Glomerular visceral epithelial cell (primary cell): Measurements from ENCODE around the gene MSTN.
A peak's percentile ranks its signal among the peaks of the same experiment; 100 is the strongest.

Experiments
- DNase-seq: peaks from one replicate; pipeline ENCODE4 v3.0.0-alpha.2; 2016; ENCODE audit errors: extremely low spot score

The MSTN gene

DNA sequence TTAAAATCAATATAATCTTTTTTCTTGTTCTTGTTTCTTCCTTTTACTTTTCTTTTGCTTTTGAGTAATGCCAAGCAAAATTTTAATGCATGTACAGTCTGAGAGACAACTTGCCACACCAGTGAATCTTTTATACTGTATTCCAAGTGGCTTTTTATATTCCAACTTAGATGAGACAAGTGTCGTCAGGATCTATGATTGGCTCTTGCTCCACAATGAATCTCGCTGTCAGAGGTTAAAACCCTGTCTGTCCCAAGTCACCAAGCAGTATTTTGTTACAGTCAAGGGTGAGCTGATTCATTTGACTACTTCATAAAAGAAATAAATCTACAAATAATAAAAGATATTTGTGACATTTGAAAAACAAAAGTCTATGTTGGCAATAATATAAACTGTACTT is at the start of gene MSTN:
Gene MSTN (minus strand): TSS at position 129 of the 400 bp plus-strand sequence. CDS start 133 bp downstream, outside the sequence.
- DNase-seq: no peak

DNA sequence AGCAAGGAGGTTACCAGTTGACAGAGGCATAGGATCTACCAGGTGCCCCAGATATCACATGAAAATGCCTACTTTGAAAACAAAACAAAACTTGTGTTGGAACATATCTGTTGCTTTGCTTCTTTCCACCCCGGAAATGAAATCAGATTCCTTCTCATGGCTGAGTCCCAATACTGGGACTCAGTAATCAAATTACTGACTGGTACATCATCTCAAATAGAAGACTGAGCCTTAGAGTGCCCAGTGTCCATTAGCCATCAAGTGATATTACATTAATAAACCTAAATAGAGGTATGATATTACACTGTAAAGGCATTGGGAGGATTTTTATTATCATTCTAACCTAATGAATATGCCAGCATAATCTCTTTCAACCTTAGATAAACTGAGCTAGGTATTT is 48.6 kb upstream of the MSTN start:
- no peak for DNase-seq

DNA sequence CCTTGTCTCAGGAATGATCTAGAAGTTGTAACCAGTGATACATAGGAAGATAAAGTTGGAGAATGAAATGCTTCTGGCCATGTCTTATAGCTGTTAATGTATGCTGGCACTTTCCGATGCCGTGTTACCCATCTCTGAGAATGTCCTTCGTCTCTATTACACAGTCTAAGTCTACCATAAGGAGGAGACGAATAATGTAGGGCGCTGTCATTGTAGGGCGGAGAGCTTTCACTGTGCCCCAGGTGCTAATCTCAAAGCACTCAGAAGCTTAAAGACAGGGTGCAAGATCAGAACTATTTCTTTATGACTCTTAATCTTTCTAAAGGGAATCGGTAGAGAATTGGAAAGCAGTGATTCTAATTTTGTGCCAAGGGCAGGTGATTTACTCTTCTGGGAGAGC is 48.2 kb upstream of the MSTN start:
- DNase-seq: no peak

DNA sequence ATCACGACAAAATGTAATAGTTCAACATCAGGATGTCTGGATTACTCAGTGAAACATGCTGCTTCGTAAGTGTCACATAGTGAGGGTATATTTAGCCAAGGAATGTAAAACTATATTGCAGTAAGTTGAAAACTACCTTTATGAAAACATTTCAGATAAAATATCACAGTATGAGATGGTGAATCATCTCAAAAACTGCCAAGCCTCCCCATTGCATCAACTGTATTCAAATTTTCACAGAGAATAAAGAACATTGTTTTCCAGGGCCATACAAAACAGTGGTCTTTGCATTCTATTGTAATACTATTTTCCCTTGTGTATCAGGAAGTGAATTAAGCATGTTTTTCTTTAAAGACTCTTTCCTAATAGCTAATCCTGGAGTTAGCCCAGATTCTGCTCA is 47.6 kb upstream of the MSTN start:
- DNase-seq: no peak

DNA sequence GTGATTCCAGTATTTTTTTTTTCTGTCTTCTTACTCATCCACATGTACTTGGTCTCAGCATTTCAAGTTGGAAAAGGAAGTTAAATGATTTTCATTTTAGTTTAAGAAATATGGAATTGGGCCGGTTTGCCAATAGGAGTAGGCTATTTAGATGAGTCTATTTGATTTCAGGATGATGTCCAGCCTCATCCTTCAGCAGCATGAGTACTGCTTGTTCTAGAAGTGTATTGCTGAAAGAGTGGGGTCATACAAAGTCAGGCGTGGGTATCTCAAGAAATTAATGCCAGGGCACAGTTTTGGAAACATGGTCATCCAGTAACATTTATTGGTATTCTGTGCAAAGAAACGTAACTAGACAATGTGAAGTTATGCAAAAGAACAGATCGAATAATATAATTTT is 44.9 kb upstream of the MSTN start:
- DNase-seq: no peak

DNA sequence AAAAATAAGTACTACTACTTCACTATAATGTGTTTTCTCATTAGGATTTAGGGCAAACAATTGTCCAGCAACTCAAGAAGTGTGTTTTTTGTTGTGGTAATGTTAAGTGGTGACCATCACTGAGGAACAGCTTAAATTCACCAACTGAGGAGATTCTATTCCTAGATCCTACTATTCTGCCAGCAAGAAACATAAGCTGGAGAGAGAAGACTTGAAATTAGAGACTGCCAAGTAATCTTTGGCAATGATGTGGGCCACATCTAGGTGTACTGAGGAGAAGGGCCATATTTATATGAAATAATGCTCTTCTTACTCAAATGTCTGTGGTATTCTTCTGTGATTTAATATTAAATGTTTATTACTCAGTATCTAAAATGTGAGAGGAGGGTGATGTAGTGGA is 44.3 kb upstream of the MSTN start:
- DNase-seq: no peak

DNA sequence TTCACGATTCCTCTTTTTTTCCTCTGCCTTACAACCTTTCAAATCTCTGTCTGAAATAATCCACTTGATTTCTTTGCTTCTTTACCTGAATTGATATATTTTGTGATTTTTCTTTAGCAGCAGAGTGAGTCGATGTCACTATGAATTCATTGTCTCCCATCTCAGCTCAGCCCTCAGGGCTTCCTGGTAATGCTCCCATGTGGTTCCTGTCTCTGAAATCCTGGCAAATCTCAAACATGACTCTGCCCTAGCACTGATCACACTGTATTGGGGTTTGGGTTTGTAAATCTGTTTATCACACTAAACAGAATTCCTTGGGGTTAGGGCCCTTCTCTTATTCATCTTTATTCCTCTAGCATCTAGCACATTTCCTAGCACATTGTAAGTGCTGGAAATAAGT is 43.0 kb upstream of the MSTN start:
- no peak for DNase-seq

DNA sequence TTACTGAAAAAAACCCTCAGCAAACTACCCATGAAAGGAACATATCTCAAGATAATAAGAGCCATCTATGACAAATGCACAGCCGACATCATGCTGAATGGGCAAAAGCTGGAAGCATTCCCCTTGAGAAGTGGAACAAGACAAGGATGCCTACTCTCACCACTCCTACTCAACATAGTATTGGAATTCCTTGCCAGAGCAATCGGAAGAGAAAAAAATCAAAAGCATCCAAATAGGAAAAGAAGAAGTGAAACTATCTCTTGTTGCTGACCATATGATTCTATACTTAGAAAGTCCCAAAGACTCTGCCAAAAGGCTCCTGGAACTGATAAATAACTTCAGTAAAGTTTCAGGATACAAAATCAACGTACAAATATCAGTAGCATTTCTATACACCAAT is 40.6 kb upstream of the MSTN start:
- no peak for DNase-seq

DNA sequence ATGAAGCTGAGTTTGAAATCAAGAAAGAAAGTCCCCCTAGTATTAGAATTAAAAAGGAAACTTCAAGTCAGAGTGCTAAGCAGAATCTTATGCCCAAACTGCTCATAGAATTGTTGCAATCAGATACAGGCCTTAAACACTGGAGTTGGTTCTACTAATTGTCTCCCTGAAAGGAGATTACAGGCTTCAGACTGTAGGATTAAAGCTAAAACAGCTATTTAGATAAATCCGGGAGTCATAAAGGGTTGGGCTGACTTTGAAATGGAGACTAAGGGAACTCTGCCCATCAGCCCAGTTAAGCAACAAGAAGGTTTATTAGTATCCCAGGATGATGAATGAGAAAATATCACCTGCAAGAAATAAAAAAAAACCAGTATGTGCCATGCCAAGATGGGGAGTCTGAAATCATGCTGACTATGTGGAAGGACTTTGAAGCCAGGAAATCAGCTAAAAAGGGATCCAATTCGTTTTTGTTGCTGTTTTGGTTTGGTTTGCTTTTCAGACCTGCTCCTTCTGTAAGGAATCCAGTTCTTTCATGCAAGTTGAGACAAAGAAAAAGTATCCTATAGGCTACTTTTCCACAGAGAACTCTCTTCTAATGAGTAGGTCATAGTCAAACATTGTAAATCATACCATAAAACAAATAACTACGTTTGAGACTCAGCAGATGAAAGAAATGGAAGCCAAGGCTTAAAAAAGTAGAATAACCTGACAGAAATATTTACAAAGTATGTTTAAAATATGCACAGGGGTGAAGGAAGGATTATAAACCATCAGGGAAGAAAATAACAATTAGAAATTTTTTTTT is 37.6 kb upstream of the MSTN start:
- no peak for DNase-seq

DNA sequence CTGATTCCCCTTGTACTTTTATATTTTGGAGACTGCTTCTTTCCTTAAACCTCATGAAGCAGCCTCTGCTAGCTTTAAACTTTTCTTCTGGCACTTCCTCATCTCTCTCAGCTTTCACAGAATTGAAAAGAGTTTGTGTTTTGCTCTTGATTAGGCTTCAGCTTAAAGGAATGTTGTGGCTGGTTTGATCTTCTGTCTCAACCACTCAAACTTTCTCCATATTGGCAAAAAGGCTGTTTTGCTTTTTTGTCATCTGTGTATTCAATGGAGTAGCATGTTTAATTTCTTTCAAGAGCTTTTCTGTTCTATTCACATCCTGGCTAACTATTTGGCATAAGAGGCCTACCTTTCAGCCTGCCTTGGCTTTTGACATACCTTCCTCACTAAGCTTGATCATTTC is 36.3 kb upstream of the MSTN start:
- DNase-seq: no peak

DNA sequence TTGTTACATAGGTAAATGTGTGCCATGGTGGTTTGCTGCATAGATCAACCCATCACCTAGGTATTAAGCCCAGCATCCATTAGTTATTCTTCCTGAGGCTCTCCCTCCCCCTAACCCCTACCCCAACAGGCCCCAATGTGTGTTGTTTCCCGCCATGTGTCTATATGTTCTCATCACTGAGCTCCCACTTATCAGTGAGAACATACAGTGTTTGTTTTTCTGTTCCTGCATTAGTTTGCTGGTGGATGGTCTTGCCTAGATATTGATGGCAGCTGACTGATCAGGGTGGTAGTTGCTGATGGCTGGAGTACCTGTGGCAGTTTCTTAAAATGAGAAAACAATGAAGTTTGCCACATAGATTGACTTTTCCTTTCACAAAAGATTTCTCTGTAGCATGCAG is 34.6 kb upstream of the MSTN start:
- DNase-seq: no peak

DNA sequence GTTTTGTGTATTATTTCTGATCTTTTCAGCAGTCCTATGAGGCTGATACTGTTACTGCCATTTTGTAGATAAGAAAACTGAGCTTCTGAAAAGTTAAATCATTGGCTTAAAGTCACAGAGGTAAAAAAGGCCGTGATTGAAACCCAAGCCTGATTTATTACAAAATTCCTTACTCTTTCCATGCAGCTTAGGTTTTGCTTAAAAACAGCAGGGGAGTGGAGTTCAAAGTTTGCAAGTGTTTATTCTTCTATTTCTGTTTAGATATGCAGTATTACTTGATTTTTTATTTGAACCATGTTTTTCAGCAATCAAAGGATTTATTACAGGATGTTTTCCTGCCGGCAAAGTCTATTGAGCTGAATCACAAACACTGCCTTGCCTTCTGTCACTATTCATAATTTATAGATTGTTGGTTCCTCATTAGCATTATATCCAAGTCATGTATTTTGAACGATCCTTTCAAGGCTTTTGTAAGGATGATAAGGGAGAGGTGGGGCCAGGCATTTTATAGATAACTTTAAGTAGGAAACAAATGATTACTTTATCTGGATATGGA is 31.9 kb upstream of the MSTN start:
- DNase-seq: no peak

DNA sequence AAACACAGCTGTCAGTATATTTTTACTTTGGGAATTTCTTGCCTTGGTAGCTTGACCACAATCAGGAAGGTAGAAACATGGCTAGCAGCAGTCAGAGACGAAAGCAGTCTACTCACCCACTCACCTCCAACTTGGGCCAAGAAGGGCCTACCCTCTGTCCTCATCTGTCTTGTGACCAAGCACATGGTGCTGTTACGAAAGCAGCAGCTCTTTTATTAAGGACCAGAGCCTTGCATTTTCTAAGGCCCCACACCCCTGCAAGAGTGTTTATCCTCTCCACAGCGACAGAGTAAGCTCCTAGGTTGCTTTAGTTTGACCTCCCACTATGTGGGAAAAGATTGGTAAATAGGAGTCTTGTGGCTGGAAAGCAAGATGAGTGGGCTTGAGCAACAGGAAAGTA is 31.3 kb upstream of the MSTN start:
- no peak for DNase-seq

DNA sequence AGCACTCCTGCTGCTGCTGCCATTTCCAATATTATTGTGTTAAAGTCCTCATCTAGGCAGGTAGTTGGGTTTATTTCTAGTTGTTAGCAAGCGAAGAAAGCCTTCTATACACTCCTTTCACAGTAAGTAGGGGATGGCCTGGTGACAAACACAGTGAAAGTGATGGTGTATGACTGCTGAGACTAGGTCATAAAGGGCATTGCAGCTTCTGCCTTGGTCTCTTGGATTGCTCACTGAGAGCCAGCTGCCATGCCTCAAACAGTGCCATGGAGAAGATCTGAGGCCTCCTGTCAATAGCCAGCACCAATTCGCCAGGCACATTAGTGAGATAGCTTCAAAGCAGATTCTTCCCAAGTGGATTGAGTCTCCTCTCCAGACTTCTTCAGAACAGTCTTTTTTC is 27.6 kb upstream of the MSTN start:
- DNase-seq: no peak

DNA sequence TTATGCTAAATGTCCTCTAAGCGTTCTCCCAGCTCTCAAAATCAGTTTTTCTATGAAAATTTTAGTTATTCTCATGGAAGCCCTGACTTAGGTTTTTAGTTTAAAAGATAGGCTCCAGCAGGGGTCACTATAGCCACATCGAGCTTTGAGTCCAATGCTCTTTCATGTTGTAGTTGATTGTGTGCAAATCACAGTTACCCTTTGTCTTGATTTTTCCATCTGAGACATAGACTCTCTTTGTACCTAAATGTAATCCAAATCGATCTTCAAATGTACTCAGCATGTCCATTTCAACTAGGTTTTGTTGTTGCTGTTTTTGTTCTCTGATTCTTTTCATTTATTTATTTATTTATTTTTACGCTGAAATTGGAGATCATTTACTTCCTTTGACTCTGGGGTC is 26.4 kb upstream of the MSTN start:
- DNase-seq: peak; percentile 70

DNA sequence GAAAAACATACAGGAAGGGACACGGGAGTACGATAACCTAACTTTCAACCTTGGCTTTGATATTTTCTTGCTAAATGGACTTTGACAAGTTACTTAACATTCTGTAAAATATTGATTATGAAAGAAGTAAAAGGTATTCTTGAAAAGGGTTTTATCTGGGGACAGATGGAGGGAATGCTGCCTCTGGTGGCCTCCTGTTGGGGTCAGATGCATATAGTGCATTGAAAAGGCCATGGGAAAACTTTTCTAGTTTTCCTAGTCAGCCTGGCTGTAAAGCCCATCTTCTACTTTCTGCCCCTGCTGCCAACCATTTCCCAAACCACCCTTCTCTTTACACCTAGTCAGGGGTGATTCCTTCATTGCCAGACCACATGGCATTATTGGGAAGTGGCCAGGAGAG is 22.2 kb upstream of the MSTN start:
- no peak for DNase-seq

DNA sequence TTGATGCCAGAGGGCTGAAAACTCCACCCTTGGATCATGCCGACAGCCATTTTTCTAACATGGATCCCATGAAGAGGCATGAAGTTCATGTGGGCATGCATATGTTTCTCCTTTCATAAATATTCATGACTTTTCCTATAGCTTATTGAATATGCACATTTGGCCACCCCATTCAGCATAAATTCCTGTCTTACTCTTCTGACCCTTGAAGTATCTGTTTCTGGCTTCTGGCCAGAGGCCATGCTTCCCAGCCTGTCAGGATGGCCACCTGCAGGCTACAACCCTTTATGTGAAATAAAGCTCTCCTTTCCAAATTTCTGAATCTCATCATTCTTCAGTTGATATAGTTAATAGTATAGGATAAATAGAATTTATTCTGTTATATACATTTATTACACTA is 19.6 kb upstream of the MSTN start:
- DNase-seq: no peak

DNA sequence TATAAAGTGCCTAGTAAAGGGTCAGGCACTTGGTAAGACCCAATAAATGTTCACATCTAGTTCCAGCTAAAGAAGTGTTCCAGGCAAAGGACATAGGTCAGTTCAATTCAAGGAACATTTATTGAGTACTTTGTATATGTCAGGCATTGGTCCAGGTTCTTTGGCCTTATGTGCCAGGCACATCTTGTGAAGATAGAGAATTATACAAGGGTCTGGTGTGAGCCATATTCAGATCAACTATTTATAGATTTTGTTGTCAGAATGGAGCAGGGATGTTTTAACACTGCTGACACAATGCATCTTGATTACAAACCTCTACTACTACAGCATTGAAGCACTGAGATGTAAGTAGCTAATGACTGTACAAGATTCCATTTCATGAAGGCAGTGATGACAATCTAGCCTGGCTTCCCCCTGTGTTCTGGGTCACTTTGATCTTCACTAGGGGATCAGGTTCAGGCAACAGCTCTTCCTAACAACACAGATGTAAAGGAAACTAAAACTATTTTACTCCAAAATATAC is 18.1 kb upstream of the MSTN start:
- DNase-seq: no peak

DNA sequence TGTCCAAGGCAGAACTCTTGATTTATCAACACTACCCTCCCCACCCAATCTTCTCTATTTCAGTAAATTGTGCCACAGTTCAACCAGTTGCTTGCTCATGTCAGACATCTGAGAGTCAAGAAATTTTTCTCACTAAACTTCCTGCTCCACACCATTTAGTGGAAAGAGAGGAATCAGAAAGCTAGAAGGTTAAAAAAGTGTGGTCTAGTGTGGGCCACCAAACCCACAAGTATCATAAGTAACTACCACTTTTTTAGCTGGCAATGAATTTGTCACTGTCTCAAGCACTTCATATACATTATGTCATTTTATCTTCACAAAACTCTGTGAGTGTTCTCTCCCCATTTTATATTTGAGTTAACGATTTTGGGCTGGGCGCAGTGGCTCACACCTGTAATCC is 16.6 kb upstream of the MSTN start:
- DNase-seq: no peak

DNA sequence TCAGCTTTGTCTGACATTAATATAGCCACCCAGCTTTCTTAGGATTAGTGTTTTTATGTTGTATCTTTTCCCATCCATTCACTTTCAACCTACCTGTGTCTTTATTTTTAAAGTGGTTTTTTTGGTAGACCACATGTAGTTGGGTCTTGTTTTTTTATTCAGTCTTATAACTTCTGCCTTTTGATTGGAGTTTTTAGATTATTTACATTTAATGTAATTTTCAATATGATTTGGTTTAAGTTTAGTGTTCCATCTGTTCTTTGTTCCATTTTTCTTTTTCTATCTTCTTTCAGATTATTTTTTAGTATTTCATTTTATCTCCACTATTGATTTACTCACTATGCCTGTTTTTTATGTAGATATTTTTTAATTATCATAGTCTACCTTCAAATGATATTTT is 13.1 kb upstream of the MSTN start:
- no peak for DNase-seq

DNA sequence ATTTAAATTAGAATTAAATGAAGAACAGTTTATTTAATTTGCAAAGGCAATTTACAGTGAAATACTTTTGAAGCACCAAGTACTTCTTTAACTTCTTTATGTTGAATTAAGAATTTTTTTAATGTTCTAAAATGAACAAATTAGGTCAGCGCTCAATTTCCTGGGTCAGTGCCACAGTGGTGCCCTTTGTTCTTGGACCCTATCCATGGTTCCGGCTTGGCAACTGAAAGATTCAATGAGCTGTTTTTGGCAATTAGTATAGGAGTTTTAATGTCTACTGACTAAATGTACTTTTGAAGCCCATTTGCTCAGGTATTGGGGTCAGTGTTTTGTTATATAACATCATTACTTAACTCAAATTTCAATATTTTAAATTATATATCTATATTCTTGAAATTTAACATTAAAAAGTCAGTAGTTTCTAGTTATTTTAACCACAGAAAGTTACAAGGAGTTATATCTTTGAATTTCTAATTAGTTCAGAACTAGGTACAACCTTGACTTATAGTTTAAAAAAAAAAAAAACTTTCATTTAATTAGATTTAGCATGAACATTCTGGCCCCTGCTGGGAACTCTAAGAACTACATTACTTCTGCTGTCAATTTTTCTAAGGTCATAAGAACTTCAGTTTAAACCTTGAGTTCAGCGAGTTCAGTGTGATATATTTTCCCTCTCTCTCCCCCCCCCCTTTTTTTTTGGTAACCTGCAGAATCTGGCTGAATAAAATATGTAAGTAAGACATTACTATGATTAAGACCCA is 7.6 kb upstream of the MSTN start:
- peak; percentile 78 for DNase-seq

DNA sequence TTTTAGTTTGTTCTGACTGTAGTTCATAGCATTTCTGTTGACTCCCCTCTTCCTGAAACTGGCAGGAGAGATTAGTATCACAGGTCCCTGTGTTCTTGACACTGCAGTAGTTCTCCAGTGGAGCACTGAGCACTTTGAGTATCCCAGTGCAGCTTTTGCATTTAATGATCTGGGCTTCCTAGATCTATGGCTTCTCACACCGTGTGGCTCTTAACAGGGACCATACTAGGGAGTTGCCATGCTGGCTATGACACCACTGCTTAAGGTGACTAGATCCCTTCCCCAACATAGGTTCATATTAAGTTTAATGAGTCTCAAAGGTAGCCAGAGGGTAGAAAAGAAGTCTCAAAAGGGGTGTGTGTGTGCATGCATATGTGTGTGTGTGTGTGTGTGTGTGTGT is 6.2 kb upstream of the MSTN start:
- DNase-seq: no peak

DNA sequence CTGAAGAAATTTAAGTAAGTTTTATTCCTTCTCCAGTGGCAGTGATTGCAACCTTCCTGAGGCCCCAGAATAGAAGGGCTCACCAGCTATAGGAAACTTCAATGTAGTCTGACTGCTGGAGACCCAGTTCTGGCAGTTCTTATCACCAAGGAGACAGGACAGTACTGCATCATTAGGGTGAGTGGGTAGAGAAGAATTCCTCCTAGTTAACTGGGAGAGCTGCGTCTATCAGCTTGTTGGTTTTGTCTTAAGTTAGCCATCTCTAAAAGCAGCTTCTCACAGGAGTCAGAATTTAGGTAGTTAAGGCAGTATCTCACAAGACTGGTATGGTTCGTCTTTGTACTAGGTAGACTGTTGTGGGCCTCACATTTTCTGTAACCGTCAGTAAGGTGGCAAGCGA is 3.3 kb upstream of the MSTN start:
- DNase-seq: no peak
